Esophagus squamous epithelium (tissue), 5 donors: ENCODE data around the gene VSTM4. TPM values are rescaled to one million over a fixed set of nuclear protein-coding genes. Genes with fewer than 3 reads are reported as not detected.

Experiments
- DNase-seq: peaks from one replicate; lab custom pipeline; 2025; lab: John Stamatoyannopoulos, UW
- H3K27ac ChIP-seq, 4 donors: fragments of 200-600 bp; sonication (generic); one replicate each; pipeline ENCODE4 v1.5.1; 2016 to 2019; ENCODE audit warnings: mild to moderate bottlenecking in 1 of 4
- H3K27me3 ChIP-seq, 4 donors: fragments of 200-600 bp; sonication (generic); 1 replicate in 3 of 4; 2 replicates in 1 of 4; pipeline versions ENCODE4 v1.5.1 to v1.6.0; 2017 to 2021; ENCODE audit warnings: antibody characterized with exemption in 1 of 4
- H3K36me3 ChIP-seq, 3 donors: fragments of 200-600 bp; sonication (generic); one replicate each; pipeline ENCODE4 v1.5.1; 2016 to 2019
- H3K4me1 ChIP-seq, 3 donors: fragments of 200-600 bp; sonication (generic); one replicate each; pipeline ENCODE4 v1.5.1; 2017 to 2019
- H3K4me3 ChIP-seq, 4 donors: fragments of 200-600 bp; sonication (generic); 1 replicate in 3 of 4; 2 replicates in 1 of 4; pipeline ENCODE4 v1.5.1; 2016 to 2019; ENCODE audit warnings: mild to moderate bottlenecking in 2 of 4, moderate library complexity in 1 of 4
- H3K9me3 ChIP-seq, 3 donors: fragments of 200-600 bp; sonication (generic); one replicate each; pipeline ENCODE4 v1.5.1; 2016 to 2019
- CTCF ChIP-seq, 6 experiments: fragments of 450-650 bp in 4 of 6; fragments of 200-600 bp in 2 of 6; sonication (generic) in 2 of 6; IDR thresholded peaks; one replicate each; pipeline ENCODE4 v1.5.1; 2016 to 2019; ENCODE audit warnings: antibody characterized with exemption in 6 of 6, mild to moderate bottlenecking in 4 of 6, moderate library complexity in 4 of 6
- POLR2A ChIP-seq, 4 donors: fragments of 450-650 bp; IDR thresholded peaks; one replicate each; pipeline ENCODE4 v1.6.1; 2017; ENCODE audit warnings: antibody characterized with exemption in 4 of 4, mild to moderate bottlenecking in 4 of 4, moderate library complexity in 3 of 4
- WGBS, 2 donors: methylation state at CpG; one replicate each; pipeline ENCODE4 v1.1.5; 2018; 5-methylcytosine and 5-hydroxymethylcytosine counted together
- intact Hi-C: fragments of 100-400 bp; cut with DNase I; formaldehyde crosslinking; loops from one replicate; pipeline ENCODE4 v1.15.0; 2022
- total RNA-seq, 4 donors: library from RNA; depleted of rRNA; stranded (reverse); fragments of >200 nt; gene quantifications; one replicate each; pipeline ENCODE4 v1.1.0, GENCODE V29; 2016
- donor health status: DM: yes; HTN: yes; CAD: no.

VSTM4 gene
- total RNA-seq, 4 donors from 2014 or later, result 0.80 to 6.9 (median 1.9) TPM

DNA sequence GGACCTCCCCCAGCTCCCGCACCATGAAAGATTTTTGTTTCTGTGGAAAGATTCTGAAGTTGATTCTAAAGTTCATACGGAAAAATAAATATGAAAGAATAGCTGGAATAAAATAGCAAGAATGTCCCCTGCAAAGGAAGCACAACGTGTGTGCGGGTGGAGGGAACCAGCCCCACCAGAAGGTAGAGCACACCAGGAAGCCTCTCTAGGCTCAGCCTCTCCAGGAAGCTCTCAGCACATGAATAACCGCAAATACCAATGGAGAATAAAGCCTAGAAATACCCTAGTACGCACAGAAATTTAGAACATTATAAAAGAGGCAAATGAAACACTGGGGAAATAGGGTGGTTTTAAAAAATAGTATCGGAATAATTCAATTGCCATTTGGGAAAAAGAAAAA lies 43.1 kb upstream of the VSTM4 start:
- intact Hi-C loops, result no loop called here
- Histone ChIP-seq H3K4me3 (no peak overlapping the region), H3K27me3 (no peaks in the 10 kb centered on the region), H3K4me1 (no peaks in the 10 kb centered on the region), H3K36me3 (no peaks in the 10 kb centered on the region), H3K9me3 (no peaks in the 10 kb centered on the region), H3K27ac (no peak overlapping the region)
- 70 to 79% methylated on average over 7 of the region's 7 CpGs for WGBS, 2 donors
- DNase-seq, result no peak
- TF ChIP-seq CTCF (IDR thresholded peaks at IDR 0.05), result no peak
- TF ChIP-seq POLR2A (IDR thresholded peaks at IDR 0.05), result no peak

DNA sequence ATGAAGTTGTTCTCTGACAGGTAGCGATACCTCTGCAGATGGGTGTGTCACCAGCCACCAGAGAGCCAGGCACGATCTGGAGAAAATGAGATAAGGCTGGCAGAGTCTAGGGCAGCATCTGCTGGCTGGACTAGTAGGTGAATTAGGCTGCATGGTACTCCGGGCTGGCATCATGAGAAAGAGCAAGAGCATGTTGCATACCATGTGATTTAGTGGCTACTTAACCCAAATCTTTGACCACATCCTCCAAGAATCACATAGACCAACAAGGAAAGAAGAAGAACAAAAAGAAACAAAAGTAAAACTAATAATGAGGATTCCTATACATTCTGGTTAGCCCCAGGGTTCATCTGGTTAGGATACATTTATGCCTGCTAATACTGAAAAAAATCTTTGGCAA lies 41.9 kb upstream of the VSTM4 start:
- Histone ChIP-seq H3K27me3 (no peaks in the 10 kb centered on the region), H3K4me3 (no peak overlapping the region), H3K36me3 (no peaks in the 10 kb centered on the region), H3K4me1 (no peaks in the 10 kb centered on the region), H3K27ac (no peak overlapping the region), H3K9me3 (no peaks in the 10 kb centered on the region)
- intact Hi-C loops, result no loop called here
- 86 to 97% methylated on average over 3 of the region's 3 CpGs for WGBS, 2 donors
- TF ChIP-seq POLR2A (IDR thresholded peaks at IDR 0.05), result no peak
- TF ChIP-seq CTCF (IDR thresholded peaks at IDR 0.05), result no peak
- DNase-seq, result no peak

DNA sequence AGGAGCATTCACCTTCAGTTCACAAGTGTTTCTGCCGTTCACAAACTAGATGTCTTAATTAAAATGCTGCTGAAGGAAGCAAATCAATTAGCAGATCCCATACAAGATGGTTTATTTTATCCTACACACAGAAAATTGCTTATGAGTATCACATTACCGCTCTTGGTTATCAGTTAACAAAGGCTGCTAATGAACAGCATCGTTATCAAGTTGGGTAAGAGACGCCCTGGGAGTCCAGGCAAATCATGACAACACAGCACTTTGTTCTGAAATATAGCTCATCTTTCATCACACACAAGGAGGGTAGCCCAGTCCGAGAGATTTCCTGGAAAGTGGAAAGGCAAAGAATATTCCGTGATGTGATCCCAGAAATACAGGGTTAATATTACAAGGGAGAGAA lies 39.3 kb upstream of the VSTM4 start:
- no peaks in the 10 kb centered on the region for H3K27me3 ChIP-seq
- no peaks in the 10 kb centered on the region for H3K4me1 ChIP-seq
- no peak overlapping the region for H3K27ac ChIP-seq
- H3K36me3 ChIP-seq, result no peaks in the 10 kb centered on the region
- TF ChIP-seq CTCF (IDR thresholded peaks at IDR 0.05) (no peak), POLR2A (IDR thresholded peaks at IDR 0.05) (no peak)
- intact Hi-C loops, result no loop called here
- no peak for DNase-seq
- no peaks in the 10 kb centered on the region for H3K9me3 ChIP-seq
- 92 to 95% methylated on average over 6 of the region's 6 CpGs for WGBS, 2 donors
- no peak overlapping the region for H3K4me3 ChIP-seq

DNA sequence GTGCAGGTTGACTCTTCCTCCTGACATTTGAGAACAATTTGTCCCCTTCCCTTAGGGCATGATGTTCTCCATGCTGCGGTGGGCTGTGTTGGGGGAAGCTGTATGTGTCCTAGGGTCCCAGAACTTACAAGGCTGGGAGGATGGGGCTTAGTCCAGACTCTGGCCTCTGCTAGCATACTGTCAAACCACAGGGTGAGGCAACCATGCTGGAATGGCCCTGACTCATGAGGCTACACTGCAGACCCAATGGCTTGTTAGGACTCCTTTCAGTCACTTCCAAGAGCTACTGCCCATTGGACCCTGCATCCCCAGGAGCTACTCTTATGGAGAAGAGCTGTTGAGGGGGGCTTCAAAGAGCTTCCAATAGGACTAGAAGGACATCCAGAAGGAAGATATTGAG lies 38.6 kb upstream of the VSTM4 start:
- no peaks in the 10 kb centered on the region for H3K9me3 ChIP-seq
- no peak for TF ChIP-seq CTCF (IDR thresholded peaks at IDR 0.05)
- TF ChIP-seq POLR2A (IDR thresholded peaks at IDR 0.05), result no peak
- no peaks in the 10 kb centered on the region for H3K36me3 ChIP-seq
- no peaks in the 10 kb centered on the region for H3K4me1 ChIP-seq
- no peak for DNase-seq
- H3K27me3 ChIP-seq, result no peaks in the 10 kb centered on the region
- no peak overlapping the region for H3K4me3 ChIP-seq
- intact Hi-C loops, result no loop called here
- 50% methylated on average over 1 of the region's 1 CpG; no CpG with 5 or more reads in 1 of the 2 donors for WGBS, 2 donors
- no peak overlapping the region for H3K27ac ChIP-seq

DNA sequence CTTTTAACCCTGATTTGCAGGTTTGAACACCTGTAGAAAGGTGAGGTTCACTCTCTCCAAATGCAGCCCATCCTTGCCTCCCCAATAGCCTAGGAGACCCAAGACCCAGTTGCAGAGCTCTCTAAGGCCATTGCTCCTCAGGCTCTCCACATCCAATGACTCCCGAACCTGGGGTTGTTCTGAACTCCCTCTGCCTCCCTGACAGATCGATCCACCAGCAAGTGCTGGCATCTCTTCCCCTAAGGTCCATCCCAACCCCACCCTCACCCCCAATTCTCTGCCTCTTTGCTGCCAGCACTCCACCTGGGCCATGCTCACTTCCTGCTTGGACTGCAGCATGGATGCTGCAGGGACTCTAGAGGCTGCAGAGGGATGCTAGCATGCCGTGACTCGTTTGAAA lies 37.8 kb upstream of the VSTM4 start:
- intact Hi-C loops, result no loop called here
- Histone ChIP-seq H3K36me3 (no peaks in the 10 kb centered on the region), H3K4me1 (no peaks in the 10 kb centered on the region), H3K4me3 (no peak overlapping the region), H3K9me3 (peaks cover 0 to 2% (median 2%) of the 10 kb centered on the region in 3 donors), H3K27me3 (no peaks in the 10 kb centered on the region), H3K27ac (no peak overlapping the region)
- WGBS, 2 donors, result 39 to 50% methylated on average over 4 of the region's 4 CpGs
- no peak for DNase-seq
- TF ChIP-seq POLR2A (IDR thresholded peaks at IDR 0.05) (no peak), CTCF (IDR thresholded peaks at IDR 0.05) (no peak)
